Activated B cell treated with CpG ODN at 0.5 μM for 24 hours (primary cell): ENCODE data around the gene CBX6. TPM values are rescaled to one million over a fixed set of nuclear protein-coding genes. Genes with fewer than 3 reads are reported as not detected.

Source experiments
- ATAC-seq: fragments of 200-7000 bp; cut with Tn5 transposase; one replicate; pipeline ENCODE4 v1.10.0; 2021; ENCODE audit warnings: low read depth, mild to moderate bottlenecking, moderate library complexity
- CTCF ChIA-PET: fragments of 350-600 bp; sonication (Branson Sonifier 250); formaldehyde crosslinking; loops from one replicate; lab custom pipeline; 2021; ENCODE audit warnings: antibody characterized with exemption; lab: Charles Lee
- POLR2A ChIA-PET: fragments of 350-600 bp; sonication (Branson Sonifier 250); formaldehyde crosslinking; loops from one replicate; lab custom pipeline; 2021; ENCODE audit warnings: antibody characterized with exemption; lab: Charles Lee
- DNase-seq: peaks from one replicate; pipeline ENCODE4 v3.0.0; 2022
- H3K27ac Mint-ChIP-seq: one replicate; pipeline ENCODE4 v1.8.0; 2020; ENCODE audit warnings: mixed read lengths
- H3K27me3 Mint-ChIP-seq: one replicate; pipeline ENCODE4 v1.8.0; 2021; ENCODE audit warnings: mixed read lengths
- H3K36me3 Mint-ChIP-seq: one replicate; pipeline ENCODE4 v1.8.0; 2021; ENCODE audit warnings: low read depth, mixed read lengths
- H3K4me1 Mint-ChIP-seq: one replicate; pipeline ENCODE4 v1.8.0; 2021; ENCODE audit warnings: mixed read lengths
- H3K4me3 Mint-ChIP-seq: one replicate; pipeline ENCODE4 v1.8.0; 2020; ENCODE audit warnings: mild to moderate bottlenecking, mixed read lengths
- H3K9me3 Mint-ChIP-seq: one replicate; pipeline ENCODE4 v1.8.0; 2020; ENCODE audit warnings: mixed read lengths
- CTCF ChIP-seq: fragments of 200-600 bp; IDR thresholded peaks from one replicate; pipeline ENCODE4 v1.8.0; 2022; ENCODE audit warnings: antibody characterized with exemption, mild to moderate bottlenecking
- intact Hi-C: fragments of 100-400 bp; cut with micrococcal nuclease; formaldehyde crosslinking; loops from one replicate; pipeline ENCODE4 v1.15.1; 2024
- total RNA-seq: library from RNA; stranded (reverse); gene quantifications from 2 replicates; pipeline ENCODE4 v1.2.3, GENCODE V29; 2022

Gene CBX6
- total RNA-seq, 1 donor from 2014 or later: 71.8 TPM

GRCh38 chr22:38867471-38868285 lies 4.3 kb downstream of the CBX6 start:
- ATAC-seq (no peak), DNase-seq (peak; percentile 12)
- Mint-ChIP-seq H3K36me3 (peaks cover 30% of the 10 kb centered on the region), H3K27me3 (no peaks in the 10 kb centered on the region), H3K27ac (no peak overlapping the region), H3K9me3 (no peaks in the 10 kb centered on the region), H3K4me1 (peaks cover 37% of the 10 kb centered on the region), H3K4me3 (no peak overlapping the region)
- no peak for TF ChIP-seq CTCF
- intact Hi-C loops: no loop called here
- ChIA-PET CTCF (interaction anchor here (7.4 kb wide), 1 partner anchor 136 kb away, joined by 132 read pairs; no protein-coding TSS in a partner anchor), POLR2A (interaction anchor here (0.9 kb wide), 1 partner anchor 452 kb away, joined by 4 read pairs; the partner anchor contains the start of gene RPL3)

GRCh38 chr22:38867124-38867455 lies 4.9 kb downstream of the CBX6 start:
- DNase-seq (no peak), ATAC-seq (no peak)
- intact Hi-C loops: no loop called here
- ChIA-PET POLR2A (no interaction called here), CTCF (interaction anchor here (7.4 kb wide), 1 partner anchor 137 kb away, joined by 132 read pairs; no protein-coding TSS in a partner anchor)
- Mint-ChIP-seq H3K27ac (no peak overlapping the region), H3K36me3 (peaks cover 30% of the 10 kb centered on the region), H3K9me3 (no peaks in the 10 kb centered on the region), H3K4me1 (peaks cover 33% of the 10 kb centered on the region), H3K27me3 (no peaks in the 10 kb centered on the region), H3K4me3 (no peak overlapping the region)
- TF ChIP-seq CTCF: no peak

GRCh38 chr22:38866399-38867123 lies 5.5 kb downstream of the CBX6 start:
- TF ChIP-seq CTCF: no peak
- Mint-ChIP-seq H3K9me3 (no peaks in the 10 kb centered on the region), H3K4me1 (peaks cover 32% of the 10 kb centered on the region), H3K4me3 (no peak overlapping the region), H3K27ac (no peak overlapping the region), H3K36me3 (peaks cover 29% of the 10 kb centered on the region), H3K27me3 (no peaks in the 10 kb centered on the region)
- ChIA-PET POLR2A (no interaction called here), CTCF (no interaction called here)
- ATAC-seq: no peak
- DNase-seq: no peak
- intact Hi-C loops: no loop called here

GRCh38 chr22:38866024-38866398 lies 6.0 kb downstream of the CBX6 start:
- no peak for DNase-seq
- H3K9me3 Mint-ChIP-seq: no peaks in the 10 kb centered on the region
- no peak for TF ChIP-seq CTCF
- H3K27me3 Mint-ChIP-seq: no peaks in the 10 kb centered on the region
- no peak for ATAC-seq
- H3K4me3 Mint-ChIP-seq: no peak overlapping the region
- ChIA-PET POLR2A (no interaction called here), CTCF (no interaction called here)
- no peak overlapping the region for H3K27ac Mint-ChIP-seq
- intact Hi-C loops: no loop called here
- peaks cover 28% of the 10 kb centered on the region for H3K36me3 Mint-ChIP-seq
- H3K4me1 Mint-ChIP-seq: peaks cover 30% of the 10 kb centered on the region
